Nephron progenitor cell (in vitro differentiated cells): ENCODE results near the gene CHMP4A.

ENCODE experiments used
- DNase-seq: peaks from one replicate; pipeline ENCODE4 v3.0.0; 2021
- H3K27ac Mint-ChIP-seq: 2 replicates; pipeline ENCODE4 v1.8.0; 2021; ENCODE audit warnings: mild to moderate bottlenecking, moderate library complexity, mixed read lengths
- H3K27me3 Mint-ChIP-seq: 2 replicates; pipeline ENCODE4 v1.8.0; 2021; ENCODE audit warnings: mild to moderate bottlenecking, low read depth, mixed read lengths; ENCODE audit not compliant: poor library complexity
- H3K36me3 Mint-ChIP-seq: 2 replicates; pipeline ENCODE4 v1.8.0; 2021; ENCODE audit warnings: low read depth, mixed read lengths
- H3K4me1 Mint-ChIP-seq: 2 replicates; pipeline ENCODE4 v1.8.0; 2021; ENCODE audit warnings: mixed read lengths
- H3K4me3 Mint-ChIP-seq: 2 replicates; pipeline ENCODE4 v1.8.0; 2021; ENCODE audit warnings: mild to moderate bottlenecking, moderate library complexity, mixed read lengths
- H3K9me3 Mint-ChIP-seq: 2 replicates; pipeline ENCODE4 v1.8.0; 2021; ENCODE audit warnings: mild to moderate bottlenecking, moderate library complexity, mixed read lengths
- TF ChIP-seq, protein P1 (sequence below): fragments of 200-600 bp; sonication (generic); IDR thresholded peaks from 2 replicates; pipeline ENCODE4 v1.5.0; 2021; ENCODE audit warnings: antibody characterized with exemption

Gene CHMP4A

DNA sequence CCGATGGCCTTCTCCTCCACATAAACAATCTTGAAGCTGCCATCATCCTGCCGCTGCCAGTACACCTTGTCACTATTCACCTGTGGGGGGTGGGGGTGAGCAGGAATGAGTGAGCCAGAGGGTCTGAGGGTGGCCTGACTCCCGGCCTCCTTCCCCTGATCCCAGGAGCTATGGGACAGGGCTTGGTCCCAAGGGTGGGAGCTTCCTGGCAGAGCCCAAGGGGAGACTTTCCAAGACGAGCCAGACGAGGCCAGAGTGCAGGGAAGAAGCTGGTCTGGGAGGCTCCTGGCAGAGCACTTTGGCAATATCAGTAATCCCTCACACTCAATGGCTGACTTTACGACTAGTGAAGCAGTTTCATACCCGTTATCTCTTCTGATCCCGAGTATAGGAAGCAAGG, 42.1 kb upstream of the CHMP4A start:
- Mint-ChIP-seq H3K27me3 (peaks cover 3% of the 10 kb centered on the region), H3K27ac (no peak overlapping the region), H3K36me3 (no peaks in the 10 kb centered on the region), H3K4me3 (no peak overlapping the region), H3K4me1 (no peaks in the 10 kb centered on the region), H3K9me3 (no peaks in the 10 kb centered on the region)
- no peak for DNase-seq
- TF ChIP-seq, protein P1, sequence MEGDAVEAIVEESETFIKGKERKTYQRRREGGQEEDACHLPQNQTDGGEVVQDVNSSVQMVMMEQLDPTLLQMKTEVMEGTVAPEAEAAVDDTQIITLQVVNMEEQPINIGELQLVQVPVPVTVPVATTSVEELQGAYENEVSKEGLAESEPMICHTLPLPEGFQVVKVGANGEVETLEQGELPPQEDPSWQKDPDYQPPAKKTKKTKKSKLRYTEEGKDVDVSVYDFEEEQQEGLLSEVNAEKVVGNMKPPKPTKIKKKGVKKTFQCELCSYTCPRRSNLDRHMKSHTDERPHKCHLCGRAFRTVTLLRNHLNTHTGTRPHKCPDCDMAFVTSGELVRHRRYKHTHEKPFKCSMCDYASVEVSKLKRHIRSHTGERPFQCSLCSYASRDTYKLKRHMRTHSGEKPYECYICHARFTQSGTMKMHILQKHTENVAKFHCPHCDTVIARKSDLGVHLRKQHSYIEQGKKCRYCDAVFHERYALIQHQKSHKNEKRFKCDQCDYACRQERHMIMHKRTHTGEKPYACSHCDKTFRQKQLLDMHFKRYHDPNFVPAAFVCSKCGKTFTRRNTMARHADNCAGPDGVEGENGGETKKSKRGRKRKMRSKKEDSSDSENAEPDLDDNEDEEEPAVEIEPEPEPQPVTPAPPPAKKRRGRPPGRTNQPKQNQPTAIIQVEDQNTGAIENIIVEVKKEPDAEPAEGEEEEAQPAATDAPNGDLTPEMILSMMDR, result no peak

DNA sequence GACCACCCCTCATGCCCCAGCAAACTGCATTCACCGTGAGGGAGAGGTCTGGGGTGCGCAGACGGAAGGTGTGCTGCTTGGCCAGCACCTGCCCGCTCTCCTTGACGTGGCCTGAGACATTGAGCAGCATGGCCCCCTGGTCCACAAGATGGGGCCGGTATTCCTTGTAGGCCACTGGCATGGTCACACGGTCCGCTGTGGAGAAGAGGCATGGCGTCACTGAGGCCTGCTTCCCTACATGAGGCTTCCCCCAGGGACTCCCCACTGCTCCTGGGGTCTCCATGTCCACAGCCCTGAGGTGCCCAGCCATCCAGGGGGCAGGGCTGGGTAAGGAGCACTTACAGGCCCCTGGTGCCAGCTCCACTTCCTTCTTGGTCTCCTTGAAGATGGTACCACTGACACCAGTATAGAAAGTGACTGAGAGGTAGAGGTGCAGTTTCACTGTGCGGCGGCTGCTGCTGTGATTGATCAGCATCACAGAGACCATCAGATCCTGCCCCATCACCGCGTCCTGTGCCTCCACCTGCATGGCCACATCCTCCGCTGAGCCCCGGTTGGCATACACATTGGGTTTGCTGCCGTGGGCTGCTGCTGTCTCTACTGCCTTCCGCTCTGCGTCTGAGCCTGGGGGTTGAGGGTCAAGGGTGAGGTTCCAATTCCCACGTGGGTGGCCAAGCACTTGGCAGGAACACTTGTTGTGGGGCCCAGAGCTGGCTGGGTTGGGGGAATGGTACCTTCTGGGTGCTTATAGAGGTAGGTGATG, 41.5 kb upstream of the CHMP4A start:
- no peaks in the 10 kb centered on the region for H3K36me3 Mint-ChIP-seq
- TF ChIP-seq, protein P1, result no peak
- H3K4me1 Mint-ChIP-seq, result no peaks in the 10 kb centered on the region
- no peak for DNase-seq
- peaks cover 3% of the 10 kb centered on the region for H3K27me3 Mint-ChIP-seq
- no peak overlapping the region for H3K4me3 Mint-ChIP-seq
- no peaks in the 10 kb centered on the region for H3K9me3 Mint-ChIP-seq
- no peak overlapping the region for H3K27ac Mint-ChIP-seq

DNA sequence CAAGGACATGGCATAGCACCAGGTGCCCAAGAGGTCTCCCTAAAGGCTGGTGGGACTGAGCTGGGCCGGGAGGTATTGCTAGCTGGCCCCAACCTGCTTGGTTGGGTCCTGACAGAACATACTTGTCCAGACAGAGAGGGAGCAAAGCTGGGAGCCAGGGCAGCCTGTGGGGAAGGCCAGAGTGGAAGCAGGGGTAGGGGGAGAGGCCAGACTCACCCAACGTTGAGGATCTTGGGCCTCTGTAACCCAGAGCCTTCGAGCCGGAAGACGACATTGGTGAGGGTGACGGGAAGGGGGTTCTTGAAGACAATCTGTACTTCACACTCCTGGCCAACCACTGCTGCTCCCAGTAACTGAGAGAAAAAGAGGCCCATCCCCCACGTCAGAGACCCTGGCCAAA, 40.6 kb upstream of the CHMP4A start:
- Mint-ChIP-seq H3K27me3 (peaks cover 9% of the 10 kb centered on the region), H3K9me3 (no peaks in the 10 kb centered on the region), H3K4me1 (no peaks in the 10 kb centered on the region), H3K36me3 (no peaks in the 10 kb centered on the region), H3K27ac (no peak overlapping the region), H3K4me3 (no peak overlapping the region)
- TF ChIP-seq, protein P1, result no peak
- no peak for DNase-seq

GRCh38 chr14:24252289-24253124, 39.2 kb upstream of the CHMP4A start:
- no peaks in the 10 kb centered on the region for H3K9me3 Mint-ChIP-seq

DNA sequence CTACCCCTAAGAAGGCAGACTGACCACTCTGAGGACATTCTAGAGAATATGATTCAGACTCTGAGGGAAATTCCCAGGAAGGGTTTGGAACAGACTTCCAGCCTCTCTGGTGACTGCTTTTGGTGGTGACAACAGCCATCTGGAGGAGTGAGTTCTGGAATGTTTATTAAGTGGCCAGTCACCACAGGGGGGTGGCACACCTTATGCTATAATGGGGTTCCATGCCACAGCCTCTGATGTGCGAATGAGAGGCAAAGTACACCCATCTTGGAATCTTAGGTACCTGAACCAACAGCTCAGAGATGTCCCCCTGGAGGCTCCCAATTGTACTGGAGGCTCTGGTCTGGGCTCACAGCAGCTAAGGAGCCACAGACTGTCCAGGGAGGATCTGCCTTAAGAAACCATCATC, 38.6 kb upstream of the CHMP4A start:
- TF ChIP-seq, protein P1, result no peak
- Mint-ChIP-seq H3K27ac (no peak overlapping the region), H3K27me3 (peaks cover 14% of the 10 kb centered on the region), H3K36me3 (no peaks in the 10 kb centered on the region), H3K4me1 (no peaks in the 10 kb centered on the region), H3K4me3 (no peak overlapping the region), H3K9me3 (no peaks in the 10 kb centered on the region)
- no peak for DNase-seq

More at GRCh38 chr14:24252289-24253124, 39.2 kb upstream of the CHMP4A start:
- DNase-seq, result no peak
- H3K4me3 Mint-ChIP-seq, result no peak overlapping the region
- no peaks in the 10 kb centered on the region for H3K4me1 Mint-ChIP-seq
- TF ChIP-seq, protein P1, result no peak
- H3K36me3 Mint-ChIP-seq, result no peaks in the 10 kb centered on the region
- H3K27ac Mint-ChIP-seq, result no peak overlapping the region
- H3K27me3 Mint-ChIP-seq, result peaks cover 11% of the 10 kb centered on the region
